Neural progenitor cell (in vitro differentiated cells): ENCODE data around the gene TNS3.

Source experiments
- EZH2 ChIP-seq: fragments of 200-600 bp; sonication (generic); IDR thresholded peaks from 2 replicates; pipeline ENCODE4 v1.6.1; 2017; ENCODE audit warnings: antibody characterized with exemption, mild to moderate bottlenecking, moderate library complexity
- TF ChIP-seq, protein P1 (sequence below): fragments of 200-600 bp; sonication (generic); IDR thresholded peaks from 2 replicates; pipeline ENCODE4 v1.5.1; 2017; ENCODE audit warnings: antibody characterized with exemption, mild to moderate bottlenecking

GRCh38 chr7:47428768-47429472 lies 153.0 kb downstream of the TNS3 start:
- TF ChIP-seq, protein P1, sequence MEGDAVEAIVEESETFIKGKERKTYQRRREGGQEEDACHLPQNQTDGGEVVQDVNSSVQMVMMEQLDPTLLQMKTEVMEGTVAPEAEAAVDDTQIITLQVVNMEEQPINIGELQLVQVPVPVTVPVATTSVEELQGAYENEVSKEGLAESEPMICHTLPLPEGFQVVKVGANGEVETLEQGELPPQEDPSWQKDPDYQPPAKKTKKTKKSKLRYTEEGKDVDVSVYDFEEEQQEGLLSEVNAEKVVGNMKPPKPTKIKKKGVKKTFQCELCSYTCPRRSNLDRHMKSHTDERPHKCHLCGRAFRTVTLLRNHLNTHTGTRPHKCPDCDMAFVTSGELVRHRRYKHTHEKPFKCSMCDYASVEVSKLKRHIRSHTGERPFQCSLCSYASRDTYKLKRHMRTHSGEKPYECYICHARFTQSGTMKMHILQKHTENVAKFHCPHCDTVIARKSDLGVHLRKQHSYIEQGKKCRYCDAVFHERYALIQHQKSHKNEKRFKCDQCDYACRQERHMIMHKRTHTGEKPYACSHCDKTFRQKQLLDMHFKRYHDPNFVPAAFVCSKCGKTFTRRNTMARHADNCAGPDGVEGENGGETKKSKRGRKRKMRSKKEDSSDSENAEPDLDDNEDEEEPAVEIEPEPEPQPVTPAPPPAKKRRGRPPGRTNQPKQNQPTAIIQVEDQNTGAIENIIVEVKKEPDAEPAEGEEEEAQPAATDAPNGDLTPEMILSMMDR, result no peak
- no peak for TF ChIP-seq EZH2
